ENCODE results near the gene FAF2. TPM values are rescaled to one million over a fixed set of nuclear protein-coding genes. Genes with fewer than 3 reads are reported as not detected.

FAF2 gene
- total RNA-seq, 2 experiments from 2014 or later, result 27.5 to 30.1 TPM

DNA sequence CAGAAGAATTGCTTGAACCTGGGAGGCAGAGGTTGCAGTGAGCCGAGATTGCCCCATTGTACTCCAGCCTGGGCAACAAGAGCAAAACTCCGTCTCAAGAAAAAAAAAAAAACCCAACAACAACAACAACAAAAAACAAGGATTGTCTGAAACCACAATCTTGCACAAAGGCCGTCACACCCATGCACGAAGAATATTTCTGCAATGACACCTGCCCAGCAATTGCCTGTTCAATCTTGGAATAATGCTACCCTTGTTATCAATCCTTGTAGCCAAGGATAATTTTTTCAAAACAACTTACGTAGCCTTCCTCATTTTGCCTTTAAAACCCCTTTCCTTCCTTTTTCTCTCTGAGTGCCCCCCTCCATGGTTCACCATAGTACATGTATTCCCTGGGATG lies 28.1 kb upstream of the FAF2 start:
- Histone ChIP-seq H3K4me1 (ENCODE audit: insufficient read depth, low read length) (peaks cover 17% of the 10 kb centered on the region), H3K27ac (ENCODE audit: low read depth in 1 of 2, low read length in 2 of 2) (no peak overlapping the region), H3K27me3 (ENCODE audit: control insufficient read depth in 1 of 2, insufficient read depth in 2 of 2, low read length in 2 of 2) (no peaks in the 10 kb centered on the region), H3K9me3 (ENCODE audit: control insufficient read depth in 1 of 2, insufficient read depth in 1 of 2, low read length in 2 of 2) (no peaks in the 10 kb centered on the region), H3K4me3 (ENCODE audit: low read length) (no peak overlapping the region), H3K36me3 (ENCODE audit: insufficient read depth, low read length) (no peaks in the 10 kb centered on the region)
- Mint-ChIP-seq H3K9me3 (no peaks in the 10 kb centered on the region), H3K27me3 (peaks cover 5% of the 10 kb centered on the region), H3K4me1 (ENCODE audit: low read depth) (peaks cover 15% of the 10 kb centered on the region), H3K36me3 (ENCODE audit: low read depth) (no peaks in the 10 kb centered on the region), H3K4me3 (no peak overlapping the region), H3K27ac (no peak overlapping the region)
- ATAC-seq (ENCODE audit: poor library complexity) (no peak), DNase-seq (no peak)
- intact Hi-C loops (cut with DNase I, micrococcal nuclease), result no loop called here
- TF ChIP-seq, protein P1, sequence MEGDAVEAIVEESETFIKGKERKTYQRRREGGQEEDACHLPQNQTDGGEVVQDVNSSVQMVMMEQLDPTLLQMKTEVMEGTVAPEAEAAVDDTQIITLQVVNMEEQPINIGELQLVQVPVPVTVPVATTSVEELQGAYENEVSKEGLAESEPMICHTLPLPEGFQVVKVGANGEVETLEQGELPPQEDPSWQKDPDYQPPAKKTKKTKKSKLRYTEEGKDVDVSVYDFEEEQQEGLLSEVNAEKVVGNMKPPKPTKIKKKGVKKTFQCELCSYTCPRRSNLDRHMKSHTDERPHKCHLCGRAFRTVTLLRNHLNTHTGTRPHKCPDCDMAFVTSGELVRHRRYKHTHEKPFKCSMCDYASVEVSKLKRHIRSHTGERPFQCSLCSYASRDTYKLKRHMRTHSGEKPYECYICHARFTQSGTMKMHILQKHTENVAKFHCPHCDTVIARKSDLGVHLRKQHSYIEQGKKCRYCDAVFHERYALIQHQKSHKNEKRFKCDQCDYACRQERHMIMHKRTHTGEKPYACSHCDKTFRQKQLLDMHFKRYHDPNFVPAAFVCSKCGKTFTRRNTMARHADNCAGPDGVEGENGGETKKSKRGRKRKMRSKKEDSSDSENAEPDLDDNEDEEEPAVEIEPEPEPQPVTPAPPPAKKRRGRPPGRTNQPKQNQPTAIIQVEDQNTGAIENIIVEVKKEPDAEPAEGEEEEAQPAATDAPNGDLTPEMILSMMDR (IDR thresholded peaks at IDR 0.05), result no peak
- ChIA-PET POLR2A (no interaction called here), CTCF (no interaction called here)

DNA sequence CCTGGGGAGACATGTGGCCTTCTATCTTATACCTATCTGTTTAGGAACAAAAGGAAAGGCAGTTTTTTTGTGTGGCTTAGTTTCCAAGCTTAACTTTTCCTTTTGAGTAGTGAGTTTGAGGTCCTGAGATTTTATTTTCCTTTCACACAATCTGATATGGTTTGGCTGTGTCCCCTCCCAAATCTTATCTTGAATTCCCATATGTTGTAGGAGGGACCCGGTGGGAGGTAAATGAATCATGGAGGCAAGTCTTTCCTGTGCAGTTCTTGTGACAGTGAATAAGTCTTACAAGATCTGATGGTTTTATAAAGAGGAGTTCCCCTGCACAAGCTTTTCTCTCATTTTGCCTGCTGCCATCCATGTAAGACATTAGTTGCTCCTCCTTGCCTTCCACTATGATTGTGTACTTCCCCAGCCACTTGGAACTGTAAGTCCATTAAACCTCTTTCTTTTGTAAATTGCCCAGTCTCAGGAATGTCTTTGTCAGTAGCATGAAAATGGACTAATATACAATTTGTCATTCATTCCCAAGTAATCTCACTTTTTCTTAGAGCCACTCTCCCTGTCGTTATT lies 27.1 kb upstream of the FAF2 start:
- Histone ChIP-seq H3K27ac (ENCODE audit: low read depth in 1 of 2, low read length in 2 of 2) (no peak overlapping the region), H3K36me3 (ENCODE audit: insufficient read depth, low read length) (no peaks in the 10 kb centered on the region), H3K9me3 (ENCODE audit: control insufficient read depth in 1 of 2, insufficient read depth in 1 of 2, low read length in 2 of 2) (peaks cover 0 to 3% of the 10 kb centered on the region in 2 experiments), H3K4me3 (ENCODE audit: low read length) (no peak overlapping the region), H3K4me1 (ENCODE audit: insufficient read depth, low read length) (peaks cover 8% of the 10 kb centered on the region), H3K27me3 (ENCODE audit: control insufficient read depth in 1 of 2, insufficient read depth in 2 of 2, low read length in 2 of 2) (no peaks in the 10 kb centered on the region)
- H3K9me3 Mint-ChIP-seq, result no peaks in the 10 kb centered on the region
- no peak for DNase-seq
- intact Hi-C loops (cut with DNase I, micrococcal nuclease), result no loop called here
- H3K36me3 Mint-ChIP-seq (ENCODE audit: low read depth), result no peaks in the 10 kb centered on the region
- ChIA-PET POLR2A (no interaction called here), CTCF (interaction anchor here (1.0 kb wide), 1 partner anchor 26 kb away, joined by 4 read pairs; no protein-coding TSS in a partner anchor)
- TF ChIP-seq, protein P1 (IDR thresholded peaks at IDR 0.05), result no peak
- peaks cover 9% of the 10 kb centered on the region for H3K4me1 Mint-ChIP-seq (ENCODE audit: low read depth)
- no peak for ATAC-seq (ENCODE audit: poor library complexity)
- H3K27ac Mint-ChIP-seq, result no peak overlapping the region
- no peak overlapping the region for H3K4me3 Mint-ChIP-seq
- H3K27me3 Mint-ChIP-seq, result peaks cover 5% of the 10 kb centered on the region

DNA sequence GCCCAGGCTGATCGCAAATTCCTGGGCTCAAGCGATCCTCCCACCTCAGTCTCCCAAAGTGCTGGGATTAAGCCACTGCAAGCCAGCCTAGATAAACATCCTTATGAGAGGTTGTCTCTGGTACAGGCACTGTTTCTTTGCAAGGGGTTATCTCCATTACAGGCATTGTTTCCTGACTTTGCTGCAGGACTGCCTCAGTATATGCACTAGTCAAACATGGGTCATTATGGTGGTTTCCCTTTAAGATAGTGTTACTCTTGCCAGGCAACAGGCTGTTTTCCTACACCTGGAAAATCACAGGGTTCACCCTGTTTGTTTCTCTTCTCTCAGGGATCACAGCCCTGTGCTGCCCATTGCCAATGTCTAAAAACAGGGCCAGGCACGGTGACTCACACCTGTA lies 24.0 kb upstream of the FAF2 start:
- DNase-seq (no peak), ATAC-seq (ENCODE audit: poor library complexity) (no peak)
- H3K27me3 Mint-ChIP-seq, result peaks cover 5% of the 10 kb centered on the region
- Histone ChIP-seq H3K4me1 (ENCODE audit: insufficient read depth, low read length) (no peaks in the 10 kb centered on the region), H3K27me3 (ENCODE audit: control insufficient read depth in 1 of 2, insufficient read depth in 2 of 2, low read length in 2 of 2) (no peaks in the 10 kb centered on the region), H3K27ac (ENCODE audit: low read depth in 1 of 2, low read length in 2 of 2) (no peak overlapping the region), H3K4me3 (ENCODE audit: low read length) (no peak overlapping the region), H3K36me3 (ENCODE audit: insufficient read depth, low read length) (no peaks in the 10 kb centered on the region), H3K9me3 (ENCODE audit: control insufficient read depth in 1 of 2, insufficient read depth in 1 of 2, low read length in 2 of 2) (peaks cover 0 to 3% of the 10 kb centered on the region in 2 experiments)
- TF ChIP-seq, protein P1 (IDR thresholded peaks at IDR 0.05), result no peak
- H3K36me3 Mint-ChIP-seq (ENCODE audit: low read depth), result no peaks in the 10 kb centered on the region
- H3K27ac Mint-ChIP-seq, result no peak overlapping the region
- H3K9me3 Mint-ChIP-seq, result no peaks in the 10 kb centered on the region
- no peak overlapping the region for H3K4me3 Mint-ChIP-seq
- intact Hi-C loops (cut with DNase I, micrococcal nuclease), result no loop called here
- ChIA-PET POLR2A (no interaction called here), CTCF (no interaction called here)
- H3K4me1 Mint-ChIP-seq (ENCODE audit: low read depth), result no peaks in the 10 kb centered on the region
